ENCODE results near the gene MPPE1.
A peak's percentile ranks its signal among the peaks of the same experiment; 100 is the strongest.

Gene MPPE1

GRCh38 chr18:11884396-11885030 is 23.6 kb downstream of the MPPE1 start:
- DNase-seq (ENCODE audit: low spot score) = no peak

- DNase-seq (ENCODE audit: low spot score) = no peak
These were observed 25.0 kb downstream of the MPPE1 start for GRCh38 chr18:11883153-11883552.

GRCh38 chr18:11882636-11883035 is 25.5 kb downstream of the MPPE1 start:
- DNase-seq (ENCODE audit: low spot score) = no peak

GRCh38 chr18:11880586-11881304 is 27.4 kb downstream of the MPPE1 start:
- no peak for DNase-seq (ENCODE audit: low spot score)

GRCh38 chr18:11877497-11878135 is 30.5 kb downstream of the MPPE1 start:
- DNase-seq (ENCODE audit: low spot score) = no peak

- no peak for DNase-seq (ENCODE audit: low spot score)
These were observed 33.4 kb downstream of the MPPE1 start for GRCh38 chr18:11874676-11875075.

GRCh38 chr18:11873670-11874340 is 34.3 kb downstream of the MPPE1 start:
- DNase-seq (ENCODE audit: low spot score) = no peak

GRCh38 chr18:11872479-11873136 is 35.5 kb downstream of the MPPE1 start:
- DNase-seq (ENCODE audit: low spot score) = peak; percentile 93

- no peak for DNase-seq (ENCODE audit: low spot score)
These were observed 36.6 kb downstream of the MPPE1 start for GRCh38 chr18:11871501-11871900.

- DNase-seq (ENCODE audit: low spot score) = no peak
These were observed 39.9 kb downstream of the MPPE1 start for GRCh38 chr18:11868230-11868629.

GRCh38 chr18:11866764-11867163 is 41.4 kb downstream of the MPPE1 start:
- DNase-seq (ENCODE audit: low spot score) = no peak

- no peak for DNase-seq (ENCODE audit: low spot score)
These were observed 41.8 kb downstream of the MPPE1 start for GRCh38 chr18:11866329-11866728.

- DNase-seq (ENCODE audit: low spot score) = no peak
These were observed 43.0 kb downstream of the MPPE1 start for GRCh38 chr18:11865071-11865470.

- DNase-seq (ENCODE audit: low spot score) = no peak
These were observed 43.6 kb downstream of the MPPE1 start for GRCh38 chr18:11864471-11864870.

- no peak for DNase-seq (ENCODE audit: low spot score)
These were observed 45.5 kb downstream of the MPPE1 start for GRCh38 chr18:11862468-11863137.

- no peak for DNase-seq (ENCODE audit: low spot score)
These were observed 46.4 kb downstream of the MPPE1 start for GRCh38 chr18:11861583-11862288.

GRCh38 chr18:11860594-11861450 is 47.3 kb downstream of the MPPE1 start:
- no peak for DNase-seq (ENCODE audit: low spot score)

GRCh38 chr18:11859903-11860407 is 48.2 kb downstream of the MPPE1 start:
- no peak for DNase-seq (ENCODE audit: low spot score)

- no peak for DNase-seq (ENCODE audit: low spot score)
These were observed 48.8 kb downstream of the MPPE1 start for GRCh38 chr18:11859282-11859830.
